KMS-11 (cell line): Measurements from ENCODE around the gene FAM135A.
"Not testable (repeated sequence)": the region's sequence is repeated elsewhere in the genome, so short reads cannot be mapped to it uniquely, and the experiment has no call there.

Source experiments
- H2AFZ ChIP-seq: fragments of 200-600 bp; sonication (generic); 2 replicates; pipeline ENCODE4 v1.6.1; 2016; ENCODE audit warnings: antibody characterized with exemption, mixed run types, low read depth
- H3K27ac ChIP-seq: fragments of 200-600 bp; sonication (generic); 2 replicates; pipeline ENCODE4 v1.6.1; 2016; ENCODE audit warnings: mild to moderate bottlenecking, mixed run types
- H3K27me3 ChIP-seq: fragments of 200-600 bp; sonication (generic); 2 replicates; pipeline ENCODE4 v1.6.1; 2017; ENCODE audit warnings: mild to moderate bottlenecking, low read depth, mixed run types, moderate library complexity; ENCODE audit not compliant: insufficient read depth
- H3K36me3 ChIP-seq: fragments of 200-600 bp; sonication (generic); 2 replicates; pipeline ENCODE4 v1.6.1; 2017; ENCODE audit warnings: mild to moderate bottlenecking, mixed run types; ENCODE audit not compliant: insufficient read depth
- H3K4me1 ChIP-seq: fragments of 200-600 bp; sonication (generic); 2 replicates; pipeline ENCODE4 v1.6.1; 2016; ENCODE audit warnings: mild to moderate bottlenecking, low read depth, mixed run types; ENCODE audit not compliant: poor library complexity, severe bottlenecking
- H3K4me2 ChIP-seq: fragments of 200-600 bp; sonication (generic); 2 replicates; pipeline ENCODE4 v1.7.0; 2016; ENCODE audit warnings: mild to moderate bottlenecking, mixed run types
- H3K4me3 ChIP-seq: fragments of 200-600 bp; sonication (generic); IDR thresholded peaks from 2 replicates; pipeline ENCODE4 v1.6.1; 2017; ENCODE audit warnings: low read depth, low read length, mixed read lengths; ENCODE audit not compliant: insufficient read depth
- H3K79me2 ChIP-seq: fragments of 200-600 bp; sonication (generic); 2 replicates; pipeline ENCODE4 v1.6.1; 2016; ENCODE audit warnings: low read depth, mixed run types; ENCODE audit not compliant: insufficient read depth
- H3K9ac ChIP-seq: fragments of 200-600 bp; sonication (generic); 2 replicates; pipeline ENCODE4 v1.6.1; 2016; ENCODE audit warnings: mild to moderate bottlenecking, mixed run types
- H4K20me1 ChIP-seq: fragments of 200-600 bp; sonication (generic); 2 replicates; pipeline ENCODE4 v1.6.1; 2016; ENCODE audit warnings: mild to moderate bottlenecking, mixed run types; ENCODE audit not compliant: insufficient read depth
- TF ChIP-seq, protein P1 (sequence below): fragments of 200-600 bp; sonication (generic); conservative IDR thresholded peaks from 2 replicates; pipeline ENCODE4 v1.6.1; 2017; ENCODE audit warnings: low read depth, mild to moderate bottlenecking, antibody characterized with exemption, low read length, moderate library complexity, mixed read lengths

Gene FAM135A

DNA sequence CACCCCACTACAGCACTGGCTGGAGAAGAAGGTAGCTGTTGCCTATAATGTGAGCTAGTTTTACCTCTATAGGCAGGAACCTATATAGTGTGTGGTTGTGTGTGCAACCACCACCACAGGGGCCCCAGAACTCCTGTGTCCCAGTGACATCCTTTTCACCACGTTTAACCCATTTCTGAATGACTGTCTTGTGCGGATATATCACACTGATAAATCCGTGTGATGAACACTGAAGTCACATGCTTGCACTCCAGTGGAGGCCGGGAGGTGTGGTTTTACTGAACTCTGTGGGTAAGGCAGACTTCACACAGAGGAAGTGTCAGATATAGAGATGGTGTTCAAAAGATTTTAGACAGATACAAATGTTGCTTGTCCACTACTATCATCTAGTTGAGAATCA, 185.9 kb downstream of the FAM135A start:
- Histone ChIP-seq H2AFZ (no peak overlapping the region), H3K36me3 (no peaks in the 10 kb centered on the region), H3K4me1 (no peaks in the 10 kb centered on the region)

DNA sequence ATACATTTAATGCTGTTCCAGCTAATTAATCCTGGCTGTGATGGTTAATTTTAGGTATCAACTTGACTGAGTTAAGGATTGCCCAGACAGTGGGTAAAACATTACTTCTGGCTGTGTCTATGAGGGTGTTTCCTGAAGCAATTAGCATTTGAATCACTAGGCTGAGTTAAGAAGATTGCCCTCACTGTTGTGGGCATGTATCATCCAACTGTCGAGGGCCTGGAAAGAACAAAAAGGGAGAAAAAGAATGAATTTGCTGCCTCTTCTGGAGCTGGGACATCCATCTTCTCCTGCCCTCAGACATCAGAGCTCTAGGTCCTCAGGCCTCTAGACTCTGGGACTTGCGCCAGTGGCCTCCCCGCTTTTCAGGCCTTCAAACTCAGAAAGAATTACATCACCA, 187.7 kb downstream of the FAM135A start:
- H3K27ac ChIP-seq: no peak overlapping the region
- no peaks in the 10 kb centered on the region for H3K79me2 ChIP-seq
- TF ChIP-seq, protein P1, sequence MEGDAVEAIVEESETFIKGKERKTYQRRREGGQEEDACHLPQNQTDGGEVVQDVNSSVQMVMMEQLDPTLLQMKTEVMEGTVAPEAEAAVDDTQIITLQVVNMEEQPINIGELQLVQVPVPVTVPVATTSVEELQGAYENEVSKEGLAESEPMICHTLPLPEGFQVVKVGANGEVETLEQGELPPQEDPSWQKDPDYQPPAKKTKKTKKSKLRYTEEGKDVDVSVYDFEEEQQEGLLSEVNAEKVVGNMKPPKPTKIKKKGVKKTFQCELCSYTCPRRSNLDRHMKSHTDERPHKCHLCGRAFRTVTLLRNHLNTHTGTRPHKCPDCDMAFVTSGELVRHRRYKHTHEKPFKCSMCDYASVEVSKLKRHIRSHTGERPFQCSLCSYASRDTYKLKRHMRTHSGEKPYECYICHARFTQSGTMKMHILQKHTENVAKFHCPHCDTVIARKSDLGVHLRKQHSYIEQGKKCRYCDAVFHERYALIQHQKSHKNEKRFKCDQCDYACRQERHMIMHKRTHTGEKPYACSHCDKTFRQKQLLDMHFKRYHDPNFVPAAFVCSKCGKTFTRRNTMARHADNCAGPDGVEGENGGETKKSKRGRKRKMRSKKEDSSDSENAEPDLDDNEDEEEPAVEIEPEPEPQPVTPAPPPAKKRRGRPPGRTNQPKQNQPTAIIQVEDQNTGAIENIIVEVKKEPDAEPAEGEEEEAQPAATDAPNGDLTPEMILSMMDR: no peak

More for the DNA sequence above, 185.9 kb downstream of the FAM135A start:
- no peak overlapping the region for H3K27ac ChIP-seq
- H3K9ac ChIP-seq: no peak overlapping the region
- no peaks in the 10 kb centered on the region for H3K27me3 ChIP-seq
- TF ChIP-seq, protein P1: no peak
- H3K4me2 ChIP-seq: no peak overlapping the region
- H4K20me1 ChIP-seq: no peaks in the 10 kb centered on the region
- no peak overlapping the region for H3K4me3 ChIP-seq
- no peaks in the 10 kb centered on the region for H3K79me2 ChIP-seq

DNA sequence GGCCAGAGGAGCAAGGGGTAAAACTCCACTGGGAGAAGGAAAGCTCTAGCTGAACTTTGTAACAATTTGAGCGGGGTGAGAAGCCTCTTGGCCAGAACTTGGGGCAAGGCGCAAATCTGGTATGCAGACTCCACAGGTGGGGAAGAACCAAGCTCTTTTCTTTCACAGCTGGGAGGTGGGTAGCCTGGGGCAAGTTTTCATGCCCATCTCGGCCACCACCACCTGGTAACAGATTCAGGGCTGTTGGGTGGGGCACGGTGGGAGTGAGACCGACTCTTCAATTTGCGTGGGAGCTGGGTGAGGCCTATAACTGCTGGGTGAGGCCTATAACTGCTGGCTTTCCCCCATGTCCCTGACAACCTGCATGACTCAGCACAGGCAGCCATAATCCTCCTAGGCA, 190.9 kb downstream of the FAM135A start:
- no peaks in the 10 kb centered on the region for H3K36me3 ChIP-seq
- TF ChIP-seq, protein P1: no peak
- no peaks in the 10 kb centered on the region for H4K20me1 ChIP-seq
- no peaks in the 10 kb centered on the region for H3K27me3 ChIP-seq
- H3K27ac ChIP-seq: no peak overlapping the region
- H3K9ac ChIP-seq: no peak overlapping the region
- H2AFZ ChIP-seq: no peak overlapping the region
- H3K4me1 ChIP-seq: no peaks in the 10 kb centered on the region
- no peak overlapping the region for H3K4me3 ChIP-seq
- no peaks in the 10 kb centered on the region for H3K79me2 ChIP-seq
- no peak overlapping the region for H3K4me2 ChIP-seq

More for the DNA sequence above, 187.7 kb downstream of the FAM135A start:
- Histone ChIP-seq H3K4me3 (no peak overlapping the region), H2AFZ (no peak overlapping the region), H3K4me1 (no peaks in the 10 kb centered on the region), H4K20me1 (no peaks in the 10 kb centered on the region), H3K36me3 (no peaks in the 10 kb centered on the region), H3K4me2 (no peak overlapping the region), H3K9ac (no peak overlapping the region), H3K27me3 (no peaks in the 10 kb centered on the region)

DNA sequence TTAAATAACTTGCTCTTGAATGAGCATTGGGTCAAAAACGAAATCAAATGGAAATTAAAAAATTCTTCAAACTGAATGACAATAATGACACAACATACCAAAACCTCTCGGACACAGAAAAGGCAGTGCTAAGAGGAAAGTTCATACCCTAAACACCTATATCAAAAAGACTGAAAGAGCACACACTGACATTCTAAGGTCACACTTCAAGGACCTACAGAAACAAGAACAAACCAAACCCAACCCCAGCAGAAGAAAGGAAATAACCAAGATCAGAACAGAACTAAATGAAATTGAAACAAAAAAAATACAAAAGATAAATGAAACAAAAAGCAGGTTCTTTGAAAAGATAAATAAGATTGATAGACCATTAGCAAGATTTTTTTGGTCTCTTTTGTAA, 194.1 kb downstream of the FAM135A start:
- H3K4me2 ChIP-seq, H3K27me3 ChIP-seq, H4K20me1 ChIP-seq, H3K79me2 ChIP-seq, H3K4me1 ChIP-seq, H3K4me3 ChIP-seq, H3K27ac ChIP-seq, H3K36me3 ChIP-seq, H3K9ac ChIP-seq, H2AFZ ChIP-seq: not testable (repeated sequence)

DNA sequence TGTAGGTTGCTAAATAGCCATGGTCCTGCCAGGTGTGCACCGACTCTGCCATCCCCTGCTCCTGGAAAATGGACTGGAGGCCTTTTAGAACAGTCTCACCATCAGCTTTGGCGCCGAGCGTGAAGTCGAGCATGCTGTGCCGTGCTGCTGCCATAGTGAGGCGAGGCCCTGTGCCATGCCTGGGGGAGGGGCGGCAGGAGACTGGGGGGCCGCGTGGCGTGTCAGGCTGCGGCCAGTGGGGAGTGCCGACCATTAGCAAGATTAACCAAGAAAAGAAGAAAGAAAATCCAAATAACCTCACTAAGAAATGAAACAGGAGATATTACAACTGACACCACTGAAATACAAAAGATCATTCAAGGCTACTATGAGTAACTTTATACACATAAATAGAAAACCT, 195.9 kb downstream of the FAM135A start:
- H4K20me1 ChIP-seq, H3K36me3 ChIP-seq, H3K4me3 ChIP-seq, H3K9ac ChIP-seq, H3K4me1 ChIP-seq, H3K79me2 ChIP-seq, H3K27me3 ChIP-seq, H3K27ac ChIP-seq, H3K4me2 ChIP-seq, H2AFZ ChIP-seq: not testable (repeated sequence)
